Hepatocyte (in vitro differentiated cells): ENCODE results near the gene TOP2A.

Source experiments
- EZH2 ChIP-seq: fragments of 200-600 bp; sonication (generic); IDR thresholded peaks from 2 replicates; pipeline ENCODE4 v1.6.1; 2016; ENCODE audit warnings: antibody characterized with exemption, mild to moderate bottlenecking, borderline replicate concordance
- TF ChIP-seq, protein P1 (sequence below): fragments of 200-600 bp; sonication (generic); IDR thresholded peaks from 2 replicates; pipeline ENCODE4 v1.5.1; 2016; ENCODE audit warnings: antibody characterized with exemption, mild to moderate bottlenecking; ENCODE audit not compliant: poor library complexity

DNA sequence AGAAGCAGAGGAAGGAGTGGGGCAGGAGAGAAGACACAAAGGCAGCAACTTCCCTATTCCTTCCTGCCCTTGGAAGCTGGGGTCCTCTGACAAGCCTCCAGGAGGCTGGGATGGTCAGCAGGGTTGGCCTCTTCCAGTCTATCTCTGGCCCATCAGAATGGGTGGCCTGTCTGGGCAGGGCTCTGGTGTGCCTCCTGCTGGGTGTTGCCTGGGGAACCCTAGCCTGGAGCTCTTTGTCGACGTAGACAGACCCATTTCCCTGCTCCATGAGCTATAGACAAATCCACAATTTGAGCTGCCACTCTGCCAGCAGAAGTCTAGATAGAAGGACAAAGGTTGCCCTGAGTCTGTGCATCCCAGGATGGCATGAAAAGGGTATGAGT is 36.9 kb upstream of the TOP2A start:
- TF ChIP-seq EZH2: no peak
- TF ChIP-seq, protein P1, sequence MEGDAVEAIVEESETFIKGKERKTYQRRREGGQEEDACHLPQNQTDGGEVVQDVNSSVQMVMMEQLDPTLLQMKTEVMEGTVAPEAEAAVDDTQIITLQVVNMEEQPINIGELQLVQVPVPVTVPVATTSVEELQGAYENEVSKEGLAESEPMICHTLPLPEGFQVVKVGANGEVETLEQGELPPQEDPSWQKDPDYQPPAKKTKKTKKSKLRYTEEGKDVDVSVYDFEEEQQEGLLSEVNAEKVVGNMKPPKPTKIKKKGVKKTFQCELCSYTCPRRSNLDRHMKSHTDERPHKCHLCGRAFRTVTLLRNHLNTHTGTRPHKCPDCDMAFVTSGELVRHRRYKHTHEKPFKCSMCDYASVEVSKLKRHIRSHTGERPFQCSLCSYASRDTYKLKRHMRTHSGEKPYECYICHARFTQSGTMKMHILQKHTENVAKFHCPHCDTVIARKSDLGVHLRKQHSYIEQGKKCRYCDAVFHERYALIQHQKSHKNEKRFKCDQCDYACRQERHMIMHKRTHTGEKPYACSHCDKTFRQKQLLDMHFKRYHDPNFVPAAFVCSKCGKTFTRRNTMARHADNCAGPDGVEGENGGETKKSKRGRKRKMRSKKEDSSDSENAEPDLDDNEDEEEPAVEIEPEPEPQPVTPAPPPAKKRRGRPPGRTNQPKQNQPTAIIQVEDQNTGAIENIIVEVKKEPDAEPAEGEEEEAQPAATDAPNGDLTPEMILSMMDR: no peak
